ENCODE results near the gene WFS1.

- TF ChIP-seq CTCF (conservative IDR thresholded peaks at IDR 0.05 in 1 of 2, IDR thresholded peaks at IDR 0.05 in 1 of 2; ENCODE audit: low read depth in 1 of 2, low read length in 2 of 2) (no peak), EZH2 (IDR thresholded peaks at IDR 0.05; ENCODE audit: low read length, missing control alignments) (no peak)
Measured at GRCh38 chr4:6258741-6259140, 10.9 kb upstream of the WFS1 start.

All from fibroblast of lung (primary cell).